ENCODE results near the gene ARFIP1.

- TF ChIP-seq GATA3 (IDR thresholded peaks at IDR 0.05; ENCODE audit: low read depth, low read length) (no peak), GATA2 (IDR thresholded peaks at IDR 0.05; ENCODE audit: low read depth, low read length) (no peak)
Measured at GRCh38 chr4:152959080-152959479, 179.3 kb downstream of the ARFIP1 start.
